ENCODE measurements around the gene ADGRG6. TPM values are rescaled to one million over a fixed set of nuclear protein-coding genes. Genes with fewer than 3 reads are reported as not detected.

ADGRG6 gene
- total and polyA plus RNA-seq, 10 of the 15 experiments (the other 5 are each of a cell fraction or from before 2014, with no cell fraction given) = 0.01 to 0.24 (median 0.13) TPM; not detected in 7

GRCh38 chr6:142262231-142262630, 39.6 kb upstream of the ADGRG6 start:
- BruUV-seq (replicated peaks) = no TSS peak
- ATAC-seq = no peak
- ChIA-PET RAD21 (ENCODE audit: unreplicated experiment) (no interaction called here), CTCF (no interaction called here), SMC1A (ENCODE audit: uncharacterized antibody, unreplicated experiment) (no interaction called here), POLR2A (no interaction called here)
- H3K4me3 ChIP-seq = no peak overlapping the region
- H2AFZ ChIP-seq (ENCODE audit: control insufficient read depth, low read depth, low read length) = no peak overlapping the region
- no peak for FAIRE-seq
- intact Hi-C loops (cut with micrococcal nuclease; ENCODE audit: unreplicated experiment) = no loop called here
- H3K9ac ChIP-seq (ENCODE audit: control insufficient read depth, insufficient read depth, low read length) = no peak overlapping the region
- in situ Hi-C loops (cut with MboI) = no loop called here
- H4K20me1 ChIP-seq (ENCODE audit: control insufficient read depth, insufficient read depth) = no peaks in the 10 kb centered on the region
- no peak overlapping the region for H3K4me2 ChIP-seq (ENCODE audit: control insufficient read depth, insufficient read depth)
- no peaks in the 10 kb centered on the region for H3K27me3 ChIP-seq (replicated peaks in 1 of 2; ENCODE audit: control insufficient read depth in 2 of 2, insufficient read depth in 2 of 2, low read length in 1 of 2)
- H3K4me1 ChIP-seq (ENCODE audit: control insufficient read depth, insufficient read depth, low read length) = no peaks in the 10 kb centered on the region
- no peak overlapping the region for H3K27ac ChIP-seq (ENCODE audit: control insufficient read depth, insufficient read depth)
- H3K36me3 ChIP-seq (ENCODE audit: control insufficient read depth in 2 of 2, insufficient read depth in 2 of 2, low read length in 1 of 2) = no peaks in the 10 kb centered on the region
- TF ChIP-seq IRF4 (IDR thresholded peaks at IDR 0.05; ENCODE audit: low read depth, low read length) = no peak
- TF ChIP-seq TCF12 (IDR thresholded peaks at IDR 0.05; ENCODE audit: low read depth, low read length) = no peak
- TF ChIP-seq MYC (IDR thresholded peaks at IDR 0.05; ENCODE audit: insufficient read depth, insufficient read length, insufficient replicate concordance, low read length, severe bottlenecking) = no peak
- no peak for TF ChIP-seq EP300 (IDR thresholded peaks at IDR 0.05; ENCODE audit: borderline replicate concordance in 1 of 2, control insufficient read depth in 1 of 2, low read depth in 2 of 2, low read length in 2 of 2)
- no peak for TF ChIP-seq CEBPZ (IDR thresholded peaks at IDR 0.05; ENCODE audit: low read depth, low read length)
- no peak for TF ChIP-seq IKZF1 (conservative IDR thresholded peaks at IDR 0.05)
- no peak for TF ChIP-seq CREM (IDR thresholded peaks at IDR 0.05; ENCODE audit: low read depth)
- no peak for TF ChIP-seq CREB1 (IDR thresholded peaks at IDR 0.05; ENCODE audit: low read depth)
- no peak for TF ChIP-seq SREBF2 (IDR thresholded peaks at IDR 0.05; ENCODE audit: low read length)
- TF ChIP-seq TAF1 (IDR thresholded peaks at IDR 0.05; ENCODE audit: borderline replicate concordance, low read depth, low read length) = no peak
- TF ChIP-seq NR2F1 (conservative IDR thresholded peaks at IDR 0.05) = no peak
- no peak for TF ChIP-seq MTA2 (IDR thresholded peaks at IDR 0.05; ENCODE audit: low read depth)
- no peaks in the 10 kb centered on the region for H3K79me2 ChIP-seq (ENCODE audit: control insufficient read depth, insufficient read depth, low read length)
- no peak for DNase-seq (ENCODE audit: low read depth, low spot score)
- H3K9me3 ChIP-seq (replicated peaks; ENCODE audit: control insufficient read depth, insufficient read depth, low read length) = no peaks in the 10 kb centered on the region
